PFSK-1 (cell line): ENCODE measurements around the gene ANKRD10.

Experiments
- FOXP2 ChIP-seq: optimal IDR thresholded peaks from 2 replicates; pipeline ENCODE3; 2011; ENCODE audit warnings: borderline replicate concordance, control low read depth, inconsistent platforms; ENCODE audit not compliant: insufficient read depth; ENCODE audit errors: extremely low read length, extremely low read depth
- POLR2AphosphoS5 ChIP-seq: IDR thresholded peaks from 2 replicates; pipeline ENCODE4 v1.6.1; 2012; ENCODE audit warnings: low read depth, mild to moderate bottlenecking, control low read depth, low read length, moderate library complexity
- REST ChIP-seq, 2 experiments: IDR thresholded peaks; 2 replicates each; pipeline versions ENCODE4 v1.6.1 to v1.8.0; 2011 to 2012; ENCODE audit warnings: low read depth in 2 of 2, low read length in 2 of 2, control low read depth in 1 of 2, inconsistent platforms in 1 of 2, mild to moderate bottlenecking in 1 of 2, moderate library complexity in 1 of 2; ENCODE audit not compliant: insufficient read depth in 1 of 2
- TAF1 ChIP-seq: IDR thresholded peaks from 2 replicates; pipeline ENCODE4 v1.6.1; 2012; ENCODE audit warnings: low read length, control low read depth, borderline replicate concordance; ENCODE audit not compliant: insufficient read depth

DNA sequence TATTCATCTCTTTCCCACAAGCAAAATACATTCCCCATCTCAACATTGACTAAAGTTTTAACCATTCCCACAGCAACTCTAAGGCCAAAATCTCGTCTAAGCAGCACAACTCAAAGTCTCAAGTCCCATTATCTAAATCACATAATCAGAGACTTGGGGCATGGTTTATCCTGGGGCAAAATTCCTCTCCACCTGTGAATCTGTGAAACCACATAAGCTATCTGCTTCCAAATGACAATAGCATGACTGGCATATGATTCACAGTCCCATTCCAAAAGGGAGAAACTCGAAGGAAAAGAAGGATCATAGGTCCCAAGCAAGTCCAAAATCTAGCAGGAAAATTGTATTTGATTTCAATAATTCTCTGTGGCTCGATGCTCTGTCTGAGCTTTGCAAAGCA, 73.0 kb downstream of the ANKRD10 start:
- TF ChIP-seq TAF1 = no peak
- no peak for TF ChIP-seq REST (IDR thresholded peaks at IDR 0.05; ENCODE audit: insufficient read depth in 1 of 2, low read depth in 2 of 2, low read length in 2 of 2)
- no peak for TF ChIP-seq POLR2AphosphoS5
- TF ChIP-seq FOXP2 = no peak
